Stomach (tissue), 4 donors: Measurements from ENCODE around the gene SLC27A3.

Source experiments
- CTCF ChIP-seq, 7 experiments: fragments of 450-650 bp in 4 of 7; fragments of 200-600 bp in 3 of 7; sonication (generic) in 3 of 7; IDR thresholded peaks; one replicate each; pipeline ENCODE4 v1.5.1; 2016 to 2019; ENCODE audit warnings: antibody characterized with exemption in 7 of 7, control low read depth in 2 of 7, mild to moderate bottlenecking in 1 of 7
- POLR2A ChIP-seq, 4 donors: fragments of 450-650 bp; IDR thresholded peaks; one replicate each; pipeline ENCODE4 v1.6.1; 2016; ENCODE audit warnings: antibody characterized with exemption in 4 of 4, control low read depth in 2 of 4, mild to moderate bottlenecking in 1 of 4, moderate library complexity in 1 of 4
- POLR2AphosphoS5 ChIP-seq, 3 donors: sonication (generic); formaldehyde crosslinking; IDR thresholded peaks; one replicate each; pipeline ENCODE4 v1.6.1; 2016; ENCODE audit warnings: antibody characterized with exemption in 3 of 3

- TF ChIP-seq CTCF (IDR thresholded peaks at IDR 0.05) (peak in 5 of 7 experiments; percentile 85 to 93 (median 92)), POLR2A (IDR thresholded peaks at IDR 0.05) (no peak), POLR2AphosphoS5 (IDR thresholded peaks at IDR 0.05) (peak; percentile 14 to 77 (median 52))
Measured at GRCh38 chr1:153749408-153750005, 25.7 kb upstream of the SLC27A3 start.
